Glomerular visceral epithelial cell (primary cell): ENCODE results near the gene UTP20.
"Not testable (repeated sequence)": the region's sequence is repeated elsewhere in the genome, so short reads cannot be mapped to it uniquely, and the experiment has no call there.

Source experiments
- DNase-seq: peaks from one replicate; pipeline ENCODE4 v3.0.0-alpha.2; 2016; ENCODE audit errors: extremely low spot score

Gene UTP20

GRCh38 chr12:101327051-101327450 is 47.1 kb downstream of the UTP20 start:
- peak; percentile 14 for DNase-seq

GRCh38 chr12:101327546-101327945 is 47.6 kb downstream of the UTP20 start:
- peak; percentile 21 for DNase-seq

- no peak for DNase-seq
Measured at GRCh38 chr12:101328917-101329316, 49.0 kb downstream of the UTP20 start.

- DNase-seq, result no peak
Measured at GRCh38 chr12:101330631-101331030, 50.7 kb downstream of the UTP20 start.

GRCh38 chr12:101336437-101336836 is 56.5 kb downstream of the UTP20 start:
- DNase-seq, result no peak

GRCh38 chr12:101338087-101338486 is 58.2 kb downstream of the UTP20 start:
- no peak for DNase-seq

- no peak for DNase-seq
Measured at GRCh38 chr12:101343893-101344292, 64.0 kb downstream of the UTP20 start.

GRCh38 chr12:101351682-101352081 is 71.8 kb downstream of the UTP20 start:
- no peak for DNase-seq

GRCh38 chr12:101356794-101357193 is 76.9 kb downstream of the UTP20 start:
- DNase-seq, result no peak

GRCh38 chr12:101361455-101361854 is 81.5 kb downstream of the UTP20 start:
- no peak for DNase-seq

- DNase-seq, result no peak
Measured at GRCh38 chr12:101368016-101368415, 88.1 kb downstream of the UTP20 start.

- DNase-seq, result no peak
Measured at GRCh38 chr12:101372431-101372830, 92.5 kb downstream of the UTP20 start.

GRCh38 chr12:101375573-101375972 is 95.7 kb downstream of the UTP20 start:
- DNase-seq, result no peak

GRCh38 chr12:101379149-101379548 is 99.2 kb downstream of the UTP20 start:
- DNase-seq, result no peak

GRCh38 chr12:101391181-101391580 is 111.3 kb downstream of the UTP20 start:
- DNase-seq, result not testable (repeated sequence)

- DNase-seq, result peak; percentile 33
Measured at GRCh38 chr12:101407049-101407435, 127.1 kb downstream of the UTP20 start.

GRCh38 chr12:101407436-101408345 is 127.8 kb downstream of the UTP20 start, which contains the start of gene ARL1:
TSS of gene ARL1 (minus strand) at chr12:101407772. CDS start at chr12:101407645, 127 bp downstream.
- peak; percentile 81 for DNase-seq

GRCh38 chr12:101410169-101410568 is 130.3 kb downstream of the UTP20 start:
- not testable (repeated sequence) for DNase-seq

GRCh38 chr12:101414533-101415119 is 134.7 kb downstream of the UTP20 start:
- peak; percentile 53 for DNase-seq

GRCh38 chr12:101415228-101415627 is 135.3 kb downstream of the UTP20 start:
- DNase-seq, result no peak

- DNase-seq, result not testable (repeated sequence)
Measured at GRCh38 chr12:101422066-101422465, 142.2 kb downstream of the UTP20 start.

- DNase-seq, result no peak
Measured at GRCh38 chr12:101424620-101425019, 144.7 kb downstream of the UTP20 start.

- no peak for DNase-seq
Measured at GRCh38 chr12:101430456-101430855, 150.6 kb downstream of the UTP20 start.
